Caco-2 (cell line): Measurements from ENCODE around the gene PTPN9. TPM values are rescaled to one million over a fixed set of nuclear protein-coding genes. Genes with fewer than 3 reads are reported as not detected.
"Not testable (repeated sequence)": the region's sequence is repeated elsewhere in the genome, so short reads cannot be mapped to it uniquely, and the experiment has no call there.

Experiments used
- BruUV-seq: library from RNA; stranded (reverse); fragments of 400-500 nt; replicated peaks from 2 replicates; lab custom pipeline; 2021; lab: Mats Ljungman, UMichigan
- CTCF ChIA-PET: fragments of 300-600 bp; sonication (Branson Sonifier 250); formaldehyde crosslinking; loops from one replicate; lab custom pipeline; 2022; ENCODE audit warnings: antibody characterized with exemption; lab: Charles Lee
- POLR2A ChIA-PET: fragments of 300-600 bp; sonication (Branson Sonifier 250); formaldehyde crosslinking; loops from one replicate; lab custom pipeline; 2022; ENCODE audit warnings: antibody characterized with exemption; lab: Charles Lee
- DNase-seq, 2 experiments: peaks; one replicate each; pipeline versions ENCODE4 v3.0.0 to v3.0.0-alpha.2; 2020 to 2022
- H3K27me3 ChIP-seq: replicated peaks from 2 replicates; pipeline ENCODE4 v1.6.0; 2011; ENCODE audit warnings: low read length; ENCODE audit not compliant: control insufficient read depth, insufficient read depth
- H3K36me3 ChIP-seq: 2 replicates; pipeline ENCODE4 v1.5.1; 2011; ENCODE audit warnings: low read length; ENCODE audit not compliant: control insufficient read depth, insufficient read depth
- H3K4me1 ChIP-seq: fragments of 250-450 bp; sonication (Bioruptor Pico); 2 replicates; pipeline ENCODE4 v1.5.1; 2020; ENCODE audit warnings: mild to moderate bottlenecking
- H3K4me3 ChIP-seq: 2 replicates; pipeline ENCODE4 v1.5.1; 2011; ENCODE audit warnings: low read depth, mild to moderate bottlenecking, control low read depth, low read length
- H3K9me3 ChIP-seq: fragments of 250-450 bp; sonication (Bioruptor Pico); 2 replicates; pipeline ENCODE4 v1.5.1; 2020; ENCODE audit warnings: mild to moderate bottlenecking, moderate library complexity
- H3K27ac Mint-ChIP-seq: one replicate; pipeline ENCODE4 v1.8.0; 2022; ENCODE audit warnings: mixed read lengths; ENCODE audit not compliant: unreplicated experiment
- H3K27me3 Mint-ChIP-seq: one replicate; pipeline ENCODE4 v1.8.0; 2022; ENCODE audit warnings: mixed read lengths; ENCODE audit not compliant: insufficient read depth, unreplicated experiment
- H3K36me3 Mint-ChIP-seq: one replicate; pipeline ENCODE4 v1.8.0; 2022; ENCODE audit warnings: mild to moderate bottlenecking, mixed read lengths; ENCODE audit not compliant: insufficient read depth, unreplicated experiment
- H3K4me1 Mint-ChIP-seq: one replicate; pipeline ENCODE4 v1.8.0; 2022; ENCODE audit warnings: low read depth, mixed read lengths; ENCODE audit not compliant: unreplicated experiment
- H3K4me3 Mint-ChIP-seq: one replicate; pipeline ENCODE4 v1.8.0; 2022; ENCODE audit warnings: mild to moderate bottlenecking, moderate library complexity, mixed read lengths; ENCODE audit not compliant: unreplicated experiment
- H3K9me3 Mint-ChIP-seq: one replicate; pipeline ENCODE4 v1.8.0; 2022; ENCODE audit warnings: mixed read lengths; ENCODE audit not compliant: unreplicated experiment
- CTCF ChIP-seq, 2 experiments: fragments of 200-600 bp in 1 of 2; IDR thresholded peaks; 1 replicate in 1 of 2; 2 replicates in 1 of 2; pipeline versions ENCODE4 v1.5.1 to v1.8.0; 2011 to 2022; ENCODE audit warnings: antibody characterized with exemption in 1 of 2, control low read depth in 1 of 2, inconsistent platforms in 1 of 2, low read depth in 1 of 2, low read length in 1 of 2, mild to moderate bottlenecking in 1 of 2, moderate library complexity in 1 of 2; ENCODE audit not compliant: insufficient read depth in 1 of 2, severe bottlenecking in 1 of 2, unreplicated experiment in 1 of 2
- intact Hi-C: fragments of 100-400 bp; cut with micrococcal nuclease; formaldehyde crosslinking; loops from one replicate; pipeline ENCODE4 v1.10.0; 2022; ENCODE audit not compliant: unreplicated experiment
- total RNA-seq: library from RNA; stranded (reverse); gene quantifications from 2 replicates; pipeline ENCODE4 v1.2.3, GENCODE V29; 2022

PTPN9 gene
- total RNA-seq, 1 experiment from 2014 or later: 27.7 TPM

GRCh38 chr15:75544359-75544758 lies 34.8 kb downstream of the PTPN9 start:
- Histone ChIP-seq H3K4me3 (no peak overlapping the region), H3K9me3 (no peaks in the 10 kb centered on the region), H3K36me3 (no peaks in the 10 kb centered on the region; the same call in 1 of the 2 replicates), H3K27me3 (no peaks in the 10 kb centered on the region), H3K4me1 (peaks cover 5% of the 10 kb centered on the region)
- intact Hi-C loops: no loop called here
- ChIA-PET CTCF (interaction anchor here (0.8 to 1.3 kb wide), 2 partner anchors 12 to 22 kb away, joined by 4 to 6 read pairs; no protein-coding TSS in a partner anchor), POLR2A (interaction anchor here (0.9 kb wide), 1 partner anchor 177 kb away, joined by 4 read pairs; no protein-coding TSS in a partner anchor)
- no peak overlapping the region for H3K4me3 Mint-ChIP-seq
- H3K36me3 Mint-ChIP-seq: peaks cover 5% of the 10 kb centered on the region
- no TSS peak for BruUV-seq
- H3K9me3 Mint-ChIP-seq: no peaks in the 10 kb centered on the region
- no peak overlapping the region for H3K27ac Mint-ChIP-seq
- no peak for TF ChIP-seq CTCF (IDR thresholded peaks at IDR 0.05; ENCODE audit: insufficient read depth in 1 of 2, low read depth in 1 of 2, low read length in 1 of 2, severe bottlenecking in 1 of 2, unreplicated experiment in 1 of 2)
- H3K27me3 Mint-ChIP-seq: no peaks in the 10 kb centered on the region
- H3K4me1 Mint-ChIP-seq: peaks cover 23% of the 10 kb centered on the region
- DNase-seq: no peak

DNA sequence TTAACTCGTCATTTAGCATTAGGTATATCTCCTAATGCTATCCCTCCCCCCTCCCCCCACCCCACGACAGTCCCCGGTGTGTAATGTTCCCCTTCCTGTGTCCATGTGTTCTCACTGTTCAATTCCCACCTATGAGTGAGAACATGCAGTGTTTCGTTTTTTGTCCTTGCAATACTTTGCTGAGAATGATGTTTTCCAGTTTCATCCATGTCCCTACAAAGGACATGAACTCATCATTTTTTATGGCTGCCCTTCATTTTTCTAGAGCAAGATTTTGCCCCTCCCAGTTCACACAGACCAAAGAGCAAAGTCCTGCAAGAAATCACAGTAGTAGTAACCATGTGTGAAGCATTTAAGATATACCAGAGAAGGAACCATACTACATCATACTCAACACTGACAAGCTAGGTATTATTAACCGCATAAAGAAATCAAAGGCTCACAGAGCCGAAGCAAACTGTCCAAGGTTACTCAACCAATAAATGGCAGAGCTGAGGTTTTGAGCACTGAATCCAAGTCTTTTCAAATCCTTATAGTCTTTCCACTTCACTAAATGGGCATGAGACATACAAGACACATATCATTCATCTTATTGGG lies 36.1 kb downstream of the PTPN9 start:
- DNase-seq, intact Hi-C loops, H3K36me3 Mint-ChIP-seq, H3K9me3 Mint-ChIP-seq, H3K36me3 ChIP-seq, H3K9me3 ChIP-seq, H3K27me3 ChIP-seq, H3K4me3 ChIP-seq, H3K27me3 Mint-ChIP-seq, BruUV-seq, H3K4me3 Mint-ChIP-seq, H3K4me1 ChIP-seq, POLR2A ChIA-PET: not testable (repeated sequence)
- CTCF ChIA-PET: interaction anchor here (1.3 kb wide), 1 partner anchor 23 kb away, joined by 4 read pairs; no protein-coding TSS in a partner anchor
- Mint-ChIP-seq H3K4me1 (peaks cover 23% of the 10 kb centered on the region), H3K27ac (peak overlapping the region; percentile 27)

- no peak overlapping the region for H3K4me3 Mint-ChIP-seq
- BruUV-seq: no TSS peak
- H3K36me3 Mint-ChIP-seq: peaks cover 5% of the 10 kb centered on the region
- POLR2A ChIA-PET: no interaction called here
- Histone ChIP-seq H3K9me3 (no peaks in the 10 kb centered on the region), H3K4me1 (peaks cover 5% of the 10 kb centered on the region), H3K4me3 (no peak overlapping the region), H3K36me3 (no peaks in the 10 kb centered on the region; the same call in 1 of the 2 replicates), H3K27me3 (no peaks in the 10 kb centered on the region)
- H3K27me3 Mint-ChIP-seq: no peaks in the 10 kb centered on the region
- no peak overlapping the region for H3K27ac Mint-ChIP-seq
- H3K4me1 Mint-ChIP-seq: peaks cover 23% of the 10 kb centered on the region
- CTCF ChIA-PET: no interaction called here
- intact Hi-C loops: no loop called here
- no peak for TF ChIP-seq CTCF (IDR thresholded peaks at IDR 0.05; ENCODE audit: insufficient read depth in 1 of 2, low read depth in 1 of 2, low read length in 1 of 2, severe bottlenecking in 1 of 2, unreplicated experiment in 1 of 2)
- no peaks in the 10 kb centered on the region for H3K9me3 Mint-ChIP-seq
- DNase-seq: no peak
Observed at GRCh38 chr15:75542386-75542797, 36.7 kb downstream of the PTPN9 start.
